GM06990 (cell line): Measurements from ENCODE around the gene DCLK2.

Experiments used
- DNase-seq: peaks from one replicate; pipeline ENCODE4 v3.0.0-alpha.2; 2011; ENCODE audit not compliant: insufficient read length; ENCODE audit errors: extremely low read depth
- H3K27me3 ChIP-seq: replicated peaks from 2 replicates; pipeline ENCODE4 v1.6.0; 2011; ENCODE audit warnings: low read length; ENCODE audit not compliant: control insufficient read depth, insufficient read depth
- H3K36me3 ChIP-seq: 2 replicates; pipeline ENCODE4 v1.5.1; 2011; ENCODE audit warnings: low read length; ENCODE audit not compliant: control insufficient read depth, insufficient read depth
- H3K4me3 ChIP-seq: replicated peaks from 2 replicates; pipeline ENCODE4 v1.5.1; 2011; ENCODE audit warnings: low read depth, mild to moderate bottlenecking, control low read depth, low read length
- TF ChIP-seq, protein P1 (sequence below): IDR thresholded peaks from 2 replicates; pipeline ENCODE4 v1.5.1; 2011; ENCODE audit warnings: low read length, control low read depth, mild to moderate bottlenecking, inconsistent platforms; ENCODE audit not compliant: insufficient read depth, poor library complexity, severe bottlenecking

The DCLK2 gene

DNA sequence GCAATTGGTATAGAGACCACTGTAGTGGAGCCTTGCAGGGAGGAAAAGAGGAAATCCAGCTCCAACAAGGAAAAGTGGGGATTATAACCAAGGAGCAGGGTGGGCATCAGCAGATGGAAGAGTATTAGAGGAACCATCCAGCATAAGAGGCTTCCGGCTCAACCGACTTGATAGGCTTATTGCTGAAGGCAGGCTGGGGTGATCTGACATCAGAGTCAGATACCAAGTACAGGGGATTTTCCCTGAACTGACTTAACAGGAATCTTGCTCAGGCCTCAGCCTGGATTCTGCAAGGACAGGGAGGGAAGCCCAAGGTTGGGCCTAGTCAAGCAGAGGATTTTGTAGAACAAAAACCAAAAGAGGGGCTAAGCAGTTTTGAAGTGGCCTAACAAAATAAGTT, 129.6 kb downstream of the DCLK2 start:
- DNase-seq: no peak
- H3K4me3 ChIP-seq: no peak overlapping the region
- no peaks in the 10 kb centered on the region for H3K36me3 ChIP-seq
- TF ChIP-seq, protein P1, sequence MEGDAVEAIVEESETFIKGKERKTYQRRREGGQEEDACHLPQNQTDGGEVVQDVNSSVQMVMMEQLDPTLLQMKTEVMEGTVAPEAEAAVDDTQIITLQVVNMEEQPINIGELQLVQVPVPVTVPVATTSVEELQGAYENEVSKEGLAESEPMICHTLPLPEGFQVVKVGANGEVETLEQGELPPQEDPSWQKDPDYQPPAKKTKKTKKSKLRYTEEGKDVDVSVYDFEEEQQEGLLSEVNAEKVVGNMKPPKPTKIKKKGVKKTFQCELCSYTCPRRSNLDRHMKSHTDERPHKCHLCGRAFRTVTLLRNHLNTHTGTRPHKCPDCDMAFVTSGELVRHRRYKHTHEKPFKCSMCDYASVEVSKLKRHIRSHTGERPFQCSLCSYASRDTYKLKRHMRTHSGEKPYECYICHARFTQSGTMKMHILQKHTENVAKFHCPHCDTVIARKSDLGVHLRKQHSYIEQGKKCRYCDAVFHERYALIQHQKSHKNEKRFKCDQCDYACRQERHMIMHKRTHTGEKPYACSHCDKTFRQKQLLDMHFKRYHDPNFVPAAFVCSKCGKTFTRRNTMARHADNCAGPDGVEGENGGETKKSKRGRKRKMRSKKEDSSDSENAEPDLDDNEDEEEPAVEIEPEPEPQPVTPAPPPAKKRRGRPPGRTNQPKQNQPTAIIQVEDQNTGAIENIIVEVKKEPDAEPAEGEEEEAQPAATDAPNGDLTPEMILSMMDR: no peak
- no peaks in the 10 kb centered on the region; the same call in 1 of the 2 replicates for H3K27me3 ChIP-seq

DNA sequence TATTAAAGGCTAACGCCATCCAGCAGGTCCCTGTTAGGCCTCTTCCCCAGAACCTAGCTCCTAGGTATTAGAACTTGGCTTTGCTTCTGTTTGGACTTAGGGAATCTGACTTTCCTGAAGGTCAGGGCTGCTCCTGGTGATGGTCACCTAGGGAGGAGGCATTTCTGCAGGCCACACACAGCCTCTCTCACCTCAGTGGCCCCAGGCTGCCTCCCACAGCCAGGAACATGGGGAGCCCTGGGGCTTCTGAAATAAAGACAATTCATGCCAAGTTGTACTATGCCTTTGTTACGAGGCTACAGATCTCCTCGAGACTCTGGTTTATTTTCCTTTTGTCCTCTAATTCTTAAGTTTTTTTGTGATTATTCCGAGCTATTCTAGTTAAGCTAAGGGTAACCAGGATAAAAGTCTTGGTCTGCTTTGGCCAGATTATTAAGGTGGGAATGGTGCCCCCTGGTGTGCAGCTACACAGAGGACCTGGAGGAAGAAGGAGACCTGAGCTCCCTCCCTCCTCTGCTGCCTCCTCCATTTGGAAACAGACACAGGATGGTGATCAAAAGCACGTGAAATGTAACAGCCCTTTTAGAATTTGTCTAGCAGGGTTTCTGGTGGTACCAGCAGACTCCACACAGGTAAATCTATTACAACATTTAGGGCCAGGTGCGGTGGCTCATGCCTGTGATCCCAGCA, 131.0 kb downstream of the DCLK2 start:
- TF ChIP-seq, protein P1: peak; percentile 64
- Histone ChIP-seq H3K27me3 (no peaks in the 10 kb centered on the region; the same call in 1 of the 2 replicates), H3K4me3 (no peak overlapping the region), H3K36me3 (no peaks in the 10 kb centered on the region)
- DNase-seq: no peak

DNA sequence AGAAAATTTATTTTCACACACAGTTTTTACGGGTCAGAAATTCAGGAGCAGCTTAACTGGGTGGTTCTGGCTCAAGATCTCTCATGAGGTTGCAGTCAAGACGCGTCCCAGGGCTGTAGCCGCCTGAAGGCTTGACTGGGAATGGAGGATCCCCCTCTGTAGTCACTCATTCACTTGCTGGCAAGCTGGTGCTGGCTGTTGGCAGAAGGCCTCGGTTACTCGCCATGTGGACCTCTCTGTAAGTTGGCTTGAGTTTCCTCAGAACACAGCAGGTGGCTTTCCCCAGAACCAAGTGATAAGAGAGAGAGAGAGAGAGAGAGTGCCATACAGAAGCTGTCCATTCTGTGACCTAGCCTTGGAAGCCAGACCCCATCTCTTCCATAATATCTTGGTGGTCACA, 132.8 kb downstream of the DCLK2 start:
- DNase-seq: no peak
- Histone ChIP-seq H3K4me3 (no peak overlapping the region), H3K27me3 (no peaks in the 10 kb centered on the region; the same call in 1 of the 2 replicates), H3K36me3 (no peaks in the 10 kb centered on the region)
- TF ChIP-seq, protein P1: no peak

DNA sequence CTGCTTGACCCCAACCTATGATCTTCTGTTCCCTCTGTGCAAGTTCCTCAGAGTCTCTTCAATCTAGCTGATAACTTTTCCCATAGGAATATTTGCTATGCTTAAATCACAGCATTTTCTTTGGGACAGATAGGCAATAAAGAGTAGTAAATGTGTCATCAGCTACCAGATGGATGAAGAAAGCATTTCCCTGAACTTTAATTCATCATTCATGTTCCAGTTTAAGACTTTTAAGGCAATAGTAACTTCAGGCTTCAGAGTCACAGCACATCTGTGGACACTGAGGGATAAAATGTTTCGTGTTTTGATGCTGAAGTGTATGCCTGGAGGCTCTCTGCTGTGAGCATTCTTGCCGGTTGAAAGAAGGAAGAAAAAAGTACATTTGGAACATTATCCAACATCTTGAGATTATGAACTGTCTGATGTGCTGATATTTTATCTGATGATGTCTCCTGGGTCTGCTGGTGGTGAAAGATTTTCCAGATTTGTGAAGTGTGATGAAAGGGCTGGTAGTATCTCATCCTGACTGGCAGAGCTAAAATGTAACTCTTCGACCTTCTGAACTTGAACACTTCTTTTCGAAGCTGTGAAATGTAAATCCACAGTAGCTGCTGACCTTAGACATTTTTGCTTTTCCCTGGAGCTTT, 133.7 kb downstream of the DCLK2 start:
- no peak for DNase-seq
- no peaks in the 10 kb centered on the region; the same call in 1 of the 2 replicates for H3K27me3 ChIP-seq
- H3K4me3 ChIP-seq: no peak overlapping the region
- TF ChIP-seq, protein P1: no peak
- H3K36me3 ChIP-seq: no peaks in the 10 kb centered on the region

DNA sequence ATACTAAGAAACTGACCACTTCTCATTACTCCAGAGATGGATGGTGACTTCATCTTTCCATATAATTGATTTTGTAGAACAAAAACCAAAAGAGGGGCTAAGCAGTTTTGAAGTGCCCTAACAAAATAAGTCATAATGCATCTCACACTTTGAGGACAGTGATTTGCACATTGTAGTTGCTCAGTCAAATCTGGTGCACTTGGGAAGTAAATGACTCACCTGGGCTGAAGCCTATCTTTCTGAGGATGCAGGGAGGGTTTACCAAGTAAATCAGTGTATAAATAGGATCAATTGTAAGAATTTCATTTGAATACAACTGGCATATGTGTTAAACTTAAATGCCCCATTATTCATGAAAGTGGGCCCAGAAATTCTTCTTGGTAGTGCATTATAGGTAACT, 134.2 kb downstream of the DCLK2 start:
- Histone ChIP-seq H3K36me3 (no peaks in the 10 kb centered on the region), H3K4me3 (no peak overlapping the region), H3K27me3 (no peaks in the 10 kb centered on the region; the same call in 1 of the 2 replicates)
- DNase-seq: no peak
- TF ChIP-seq, protein P1: no peak
